Measurements from ENCODE around the gene MOB3B. TPM values are rescaled to one million over a fixed set of nuclear protein-coding genes. Genes with fewer than 3 reads are reported as not detected.

Gene MOB3B
- total and polyA plus RNA-seq, 2 of the 13 experiments (the other 11 are each of a cell fraction or from before 2014, with no cell fraction given), result 0.03 to 0.09 TPM

DNA sequence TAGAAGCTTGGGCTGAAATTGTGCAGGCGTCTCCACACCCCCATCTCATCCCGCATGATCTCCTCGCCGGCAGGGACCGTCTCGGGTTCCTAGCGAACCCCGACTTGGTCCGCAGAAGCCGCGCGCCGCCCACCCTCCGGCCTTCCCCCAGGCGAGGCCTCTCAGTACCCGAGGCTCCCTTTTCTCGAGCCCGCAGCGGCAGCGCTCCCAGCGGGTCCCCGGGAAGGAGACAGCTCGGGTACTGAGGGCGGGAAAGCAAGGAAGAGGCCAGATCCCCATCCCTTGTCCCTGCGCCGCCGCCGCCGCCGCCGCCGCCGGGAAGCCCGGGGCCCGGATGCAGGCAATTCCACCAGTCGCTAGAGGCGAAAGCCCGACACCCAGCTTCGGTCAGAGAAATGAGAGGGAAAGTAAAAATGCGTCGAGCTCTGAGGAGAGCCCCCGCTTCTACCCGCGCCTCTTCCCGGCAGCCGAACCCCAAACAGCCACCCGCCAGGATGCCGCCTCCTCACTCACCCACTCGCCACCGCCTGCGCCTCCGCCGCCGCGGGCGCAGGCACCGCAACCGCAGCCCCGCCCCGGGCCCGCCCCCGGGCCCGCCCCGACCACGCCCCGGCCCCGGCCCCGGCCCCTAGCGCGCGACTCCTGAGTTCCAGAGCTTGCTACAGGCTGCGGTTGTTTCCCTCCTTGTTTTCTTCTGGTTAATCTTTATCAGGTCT is 43.5 kb upstream of the MOB3B start, which contains the start of gene C9orf72:
Gene C9orf72, minus strand, starts transcription at position 564 of the 716 bp plus-strand sequence. CDS start 6,361 bp downstream, outside the sequence.
- no TSS peak for BruUV-seq (replicated peaks)
- Histone ChIP-seq H3K4me1 (ENCODE audit: insufficient read depth, low read length) (peaks cover 50% of the 10 kb centered on the region), H3K27me3 (ENCODE audit: control insufficient read depth in 1 of 2, insufficient read depth in 2 of 2, low read length in 2 of 2) (no peaks in the 10 kb centered on the region; a peak in 1 of 5 replicates), H3K4me3 (replicated peaks in 1 of 3; ENCODE audit: insufficient read depth in 1 of 3, low read depth in 2 of 3, low read length in 3 of 3) (peak within 1 kb of the TSS; percentile 47 to 79 (median 60)), H3K9ac (ENCODE audit: insufficient read depth, low read depth, low read length) (peak within 1 kb of the TSS; percentile 73), H2AFZ (ENCODE audit: low read length) (peak within 1 kb of the TSS; percentile 76), H3K79me2 (ENCODE audit: insufficient read depth, low read length) (no peaks in the 10 kb centered on the region), H4K20me1 (ENCODE audit: insufficient read depth, low read length) (no peaks in the 10 kb centered on the region), H3K9me3 (ENCODE audit: low read length) (no peaks in the 10 kb centered on the region), H3K27ac (ENCODE audit: extremely low read length, insufficient read depth, low read length) (peak within 1 kb of the TSS; percentile 73), H3K4me2 (ENCODE audit: low read depth, low read length) (peak within 1 kb of the TSS; percentile 98), H3K36me3 (replicated peaks in 1 of 2; ENCODE audit: control insufficient read depth in 1 of 2, insufficient read depth in 2 of 2, low read length in 2 of 2) (no peaks in the 10 kb centered on the region; a peak in 1 of 5 replicates)
- in situ Hi-C loops (cut with HindIII; ENCODE audit: extremely low pct_ligation_motif_present, low pct_unique_long_range_greater_than_20kb), result no loop called here
- ChIA-PET CTCF (ENCODE audit: low intra/inter-chr PET ratio, low total read pairs) (no interaction called here), POLR2A (no interaction called here)
- peak; percentile 27 for DNase-seq (ENCODE audit: low spot score)
- ATAC-seq, result peak; percentile 93
- intact Hi-C loops (cut with micrococcal nuclease; ENCODE audit: unreplicated experiment), result no loop called here
- no peak for FAIRE-seq
- under 1% methylated on average over 17 of the region's 72 CpGs for WGBS (ENCODE audit: low lambda C conversion rate)
- TF ChIP-seq GATA4 (IDR thresholded peaks at IDR 0.05; ENCODE audit: borderline replicate concordance, low read depth) (no peak), SSRP1 (CRISPR knock-in tag; IDR thresholded peaks at IDR 0.05) (no peak), ZSCAN25 (CRISPR knock-in tag; IDR thresholded peaks at IDR 0.05) (0 out of 2 replicates have a peak, but pooled peaks have one; percentile 33), ZNF607 (CRISPR knock-in tag; IDR thresholded peaks at IDR 0.05; ENCODE audit: borderline replicate concordance) (no peak), ZNF891 (CRISPR knock-in tag; IDR thresholded peaks at IDR 0.05) (0 out of 2 replicates have a peak, but pooled peaks have one; percentile 32), ZFY (CRISPR knock-in tag; IDR thresholded peaks at IDR 0.05) (peak; percentile 33; the same call in 1 of the 2 replicates), FOXJ3 (CRISPR knock-in tag; IDR thresholded peaks at IDR 0.05; ENCODE audit: borderline replicate concordance) (no peak), ZEB1 (IDR thresholded peaks at IDR 0.05; ENCODE audit: insufficient replicate concordance, low read depth) (peak; percentile 14), KDM3A (CRISPR knock-in tag; IDR thresholded peaks at IDR 0.05; ENCODE audit: low read depth) (0 out of 2 replicates have a peak, but pooled peaks have one; percentile 5), ZNF124 (CRISPR knock-in tag; IDR thresholded peaks at IDR 0.05) (no peak), AGO2 (optimal IDR thresholded peaks at IDR 0.05; ENCODE audit: low read depth, low read length) (peak; percentile 47), NR1H2 (CRISPR knock-in tag; IDR thresholded peaks at IDR 0.05; ENCODE audit: borderline replicate concordance, low read depth) (no peak), RBFOX2 (IDR thresholded peaks at IDR 0.05; ENCODE audit: low read depth, low read length) (peak; percentile 67; the same call in 1 of the 2 replicates), ZSCAN31 (CRISPR knock-in tag; IDR thresholded peaks at IDR 0.05; ENCODE audit: low read depth) (0 out of 2 replicates have a peak, but pooled peaks have one; percentile 3), JDP2 (CRISPR knock-in tag; IDR thresholded peaks at IDR 0.05; ENCODE audit: borderline replicate concordance) (no peak), PHF8 (CRISPR knock-in tag; IDR thresholded peaks at IDR 0.05) (peak; percentile 49), HNF4A (CRISPR knock-in tag; IDR thresholded peaks at IDR 0.05) (no peak), MTF2 (CRISPR knock-in tag; IDR thresholded peaks at IDR 0.05; ENCODE audit: borderline replicate concordance) (no peak), MIXL1 (CRISPR knock-in tag; IDR thresholded peaks at IDR 0.05) (no peak), ZBTB7B (CRISPR knock-in tag; IDR thresholded peaks at IDR 0.05) (0 out of 2 replicates have a peak, but pooled peaks have one; percentile 16), SP2 (CRISPR knock-in tag; IDR thresholded peaks at IDR 0.05) (0 out of 2 replicates have a peak, but pooled peaks have one; percentile 17), GABPB1 (CRISPR knock-in tag; IDR thresholded peaks at IDR 0.05) (peak; percentile 48; the same call in 1 of the 2 replicates)
- TF ChIP-seq, protein P1, sequence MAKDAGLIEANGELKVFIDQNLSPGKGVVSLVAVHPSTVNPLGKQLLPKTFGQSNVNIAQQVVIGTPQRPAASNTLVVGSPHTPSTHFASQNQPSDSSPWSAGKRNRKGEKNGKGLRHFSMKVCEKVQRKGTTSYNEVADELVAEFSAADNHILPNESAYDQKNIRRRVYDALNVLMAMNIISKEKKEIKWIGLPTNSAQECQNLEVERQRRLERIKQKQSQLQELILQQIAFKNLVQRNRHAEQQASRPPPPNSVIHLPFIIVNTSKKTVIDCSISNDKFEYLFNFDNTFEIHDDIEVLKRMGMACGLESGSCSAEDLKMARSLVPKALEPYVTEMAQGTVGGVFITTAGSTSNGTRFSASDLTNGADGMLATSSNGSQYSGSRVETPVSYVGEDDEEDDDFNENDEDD (CRISPR knock-in tag; IDR thresholded peaks at IDR 0.05; ENCODE audit: borderline replicate concordance), result peak; percentile 48; the same call in 1 of the 2 replicates

All from HepG2 (cell line).